Inflammatory macrophage treated with lipopolysaccharide for 4 hours (primary cell): Measurements from ENCODE around the gene KANK2.
"Not testable (repeated sequence)": the region's sequence is repeated elsewhere in the genome, so short reads cannot be mapped to it uniquely, and the experiment has no call there.

ENCODE experiments used
- DNase-seq: peaks from one replicate; pipeline ENCODE4 v3.0.0-alpha.2; 2020

KANK2 gene

DNA sequence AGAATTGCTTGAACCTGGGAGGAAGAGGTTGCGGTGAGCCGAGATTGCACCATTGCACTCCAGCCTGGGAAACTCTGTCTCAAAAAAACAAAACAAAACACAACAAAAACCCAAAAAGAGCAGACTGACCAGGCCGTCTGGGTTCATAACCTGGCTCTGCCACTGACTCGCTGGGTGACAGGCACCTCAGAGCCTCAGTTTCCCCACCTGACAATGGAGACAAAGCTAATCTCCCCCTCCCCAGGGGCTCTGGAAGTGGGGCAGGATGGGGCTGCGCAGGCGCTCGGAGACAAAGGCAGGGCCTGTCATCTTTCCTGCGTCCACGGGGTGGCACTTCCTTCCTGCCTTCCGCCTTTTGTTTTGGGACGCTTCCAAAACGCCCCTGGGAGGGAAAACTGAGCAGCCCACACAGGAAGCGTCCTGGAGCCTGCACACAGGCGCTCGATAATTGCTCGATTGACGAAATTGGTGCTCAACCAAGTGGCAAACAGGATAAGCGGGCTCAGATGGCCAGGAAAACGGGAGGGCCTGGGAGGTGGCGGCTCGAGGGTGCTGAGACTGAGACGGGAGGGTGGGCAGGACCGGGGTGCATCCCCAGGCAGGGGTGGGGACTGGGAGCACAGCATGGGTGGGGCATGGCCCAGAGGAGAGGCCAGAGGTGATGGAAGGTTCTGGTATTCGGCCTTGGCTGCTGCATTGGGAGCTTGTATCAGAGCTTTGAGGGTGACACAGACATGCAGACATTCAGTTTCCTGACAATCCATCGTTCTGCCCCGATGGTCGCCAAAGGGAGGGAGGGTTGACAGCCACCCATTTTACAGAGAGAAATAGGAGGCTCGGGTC is 59.6 kb downstream of the KANK2 start:
- DNase-seq, result peak; percentile 46

DNA sequence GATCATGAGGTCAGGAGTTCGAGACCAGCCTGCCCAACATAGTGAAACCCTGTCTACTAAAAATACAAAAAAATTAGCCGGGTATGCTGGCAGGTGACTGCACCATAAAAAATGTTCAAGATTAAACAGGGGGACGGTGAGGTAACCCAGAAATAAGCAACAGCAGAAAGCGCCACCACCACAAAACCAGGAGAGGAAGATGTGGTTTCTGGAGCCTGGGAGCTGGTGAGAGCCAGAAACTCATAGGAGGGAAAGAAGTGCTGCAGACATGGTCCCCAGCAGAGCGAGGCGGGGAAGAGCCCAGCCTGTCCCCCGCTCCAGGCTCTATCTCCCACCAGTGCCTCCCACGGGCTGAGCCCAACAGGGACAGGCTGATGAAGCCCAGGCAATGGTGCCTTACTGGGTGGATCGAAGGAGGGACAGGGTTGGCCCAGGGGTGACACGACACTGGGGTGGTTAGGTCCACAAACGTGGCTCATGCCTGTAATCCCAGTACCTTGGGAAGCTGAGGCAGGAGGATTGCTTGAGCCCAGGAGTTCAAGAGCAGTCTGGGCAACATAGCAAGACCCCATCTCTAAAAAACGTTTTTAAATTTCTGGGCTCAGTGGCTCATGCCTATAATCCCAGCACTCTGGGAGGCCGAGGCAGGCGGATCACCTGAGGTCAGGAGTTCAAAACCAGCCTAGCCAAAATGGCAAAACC is 60.8 kb downstream of the KANK2 start:
- DNase-seq, result no peak

DNA sequence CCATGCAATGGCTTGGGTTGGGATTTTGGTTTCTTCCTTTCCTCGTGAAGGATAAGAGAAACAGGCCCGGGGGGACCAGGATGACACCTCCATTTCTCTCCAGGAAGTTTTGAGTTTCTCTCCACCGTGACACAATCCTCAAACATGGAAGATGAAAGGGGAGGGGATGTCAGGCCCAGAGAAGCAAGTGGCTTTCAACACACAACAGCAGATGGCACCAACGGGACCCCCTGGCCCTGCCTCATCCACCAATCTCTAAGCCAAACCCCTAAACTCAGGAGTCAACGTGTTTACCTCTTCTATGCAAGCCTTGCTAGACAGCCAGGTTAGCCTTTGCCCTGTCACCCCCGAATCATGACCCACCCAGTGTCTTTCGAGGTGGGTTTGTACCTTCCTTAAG is 65.9 kb downstream of the KANK2 start:
- no peak for DNase-seq

DNA sequence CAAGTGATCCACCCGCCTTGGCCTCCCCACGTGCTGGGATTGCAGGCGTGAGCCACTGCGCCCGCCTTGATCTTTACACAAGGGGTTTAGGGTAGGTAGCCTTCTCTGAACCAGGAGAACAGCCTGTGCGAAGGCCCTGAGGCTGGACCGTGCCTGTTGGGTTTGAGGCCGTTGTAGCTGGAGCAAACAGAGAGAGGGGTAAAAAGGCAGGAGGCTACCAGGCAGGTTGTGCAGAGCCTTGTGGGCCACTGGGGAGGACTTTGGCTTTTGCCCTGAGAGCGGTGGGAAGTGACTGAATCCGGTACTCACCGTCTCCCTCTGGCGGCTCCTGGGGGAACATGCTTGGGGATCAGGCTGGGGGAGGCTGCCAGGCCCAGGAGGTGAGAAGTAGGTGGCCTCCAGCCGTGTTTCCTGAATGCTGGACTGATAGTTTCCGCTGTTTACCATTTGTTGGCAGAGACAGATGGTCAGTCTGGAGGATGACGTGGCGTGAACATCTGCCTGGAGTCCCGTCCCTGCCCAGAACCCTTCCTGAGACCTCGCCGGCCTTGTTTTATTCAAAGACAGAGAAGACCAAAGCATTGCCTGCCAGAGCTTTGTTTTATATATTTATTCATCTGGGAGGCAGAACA is 66.4 kb downstream of the KANK2 start:
- DNase-seq, result peak; percentile 60

DNA sequence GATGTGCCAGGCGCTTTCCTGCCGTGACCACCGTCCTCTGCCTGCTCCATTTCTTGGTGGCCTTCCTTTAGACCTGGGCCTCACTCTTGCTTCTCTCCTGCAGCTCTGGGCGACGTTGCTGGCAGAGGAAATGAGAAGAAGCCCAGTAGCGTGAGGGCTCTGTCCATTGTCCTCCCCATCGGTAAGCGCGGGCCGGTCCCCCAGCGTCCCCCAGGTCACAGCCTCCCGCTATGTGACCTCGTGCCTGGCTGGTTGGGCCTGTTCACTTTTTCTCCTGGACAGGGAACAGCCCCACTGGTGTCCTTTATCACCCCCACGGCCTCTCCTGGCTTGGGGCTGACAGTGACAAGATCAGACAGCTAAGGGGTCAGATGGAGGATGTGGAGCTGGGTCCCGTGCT is 69.4 kb downstream of the KANK2 start:
- no peak for DNase-seq

DNA sequence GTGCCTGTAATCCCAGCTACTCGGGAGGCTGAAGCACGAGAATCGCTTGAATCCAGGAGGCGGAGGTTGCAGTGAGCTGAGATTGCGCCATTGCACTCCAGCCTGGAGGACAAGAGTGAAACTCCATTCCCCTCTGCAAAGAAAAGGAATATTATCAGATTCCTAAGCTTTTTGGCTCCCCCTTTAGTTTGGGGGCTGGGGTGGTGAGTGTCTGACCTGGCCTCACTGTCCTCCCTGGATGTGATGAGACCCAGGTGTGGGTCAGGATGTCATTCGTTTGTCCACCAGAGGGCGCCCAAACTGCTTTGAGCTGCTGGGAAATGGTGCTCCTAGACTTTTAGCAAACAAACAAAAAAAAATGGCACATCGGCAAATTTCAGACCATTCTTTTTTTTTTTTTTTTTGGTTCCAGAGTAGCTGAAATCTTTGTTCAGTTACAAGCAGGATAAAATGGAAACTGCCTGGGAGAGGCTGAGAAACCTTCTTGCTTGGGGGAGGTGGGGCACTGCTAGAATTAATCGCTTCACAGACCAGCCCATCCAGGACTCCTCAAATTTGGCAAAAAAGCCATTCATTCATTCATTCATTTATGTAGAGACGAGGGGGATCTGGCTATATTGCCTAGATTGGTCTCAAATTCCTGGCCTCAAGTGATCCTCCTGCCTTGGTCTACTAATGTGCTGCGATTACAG is 71.2 kb downstream of the KANK2 start:
- peak; percentile 53 for DNase-seq

- not testable (repeated sequence) for DNase-seq
Observed at GRCh38 chr19:11124157-11124556, 73.2 kb downstream of the KANK2 start.

- DNase-seq, result no peak
Observed at GRCh38 chr19:11123114-11123513, 74.2 kb downstream of the KANK2 start.

DNA sequence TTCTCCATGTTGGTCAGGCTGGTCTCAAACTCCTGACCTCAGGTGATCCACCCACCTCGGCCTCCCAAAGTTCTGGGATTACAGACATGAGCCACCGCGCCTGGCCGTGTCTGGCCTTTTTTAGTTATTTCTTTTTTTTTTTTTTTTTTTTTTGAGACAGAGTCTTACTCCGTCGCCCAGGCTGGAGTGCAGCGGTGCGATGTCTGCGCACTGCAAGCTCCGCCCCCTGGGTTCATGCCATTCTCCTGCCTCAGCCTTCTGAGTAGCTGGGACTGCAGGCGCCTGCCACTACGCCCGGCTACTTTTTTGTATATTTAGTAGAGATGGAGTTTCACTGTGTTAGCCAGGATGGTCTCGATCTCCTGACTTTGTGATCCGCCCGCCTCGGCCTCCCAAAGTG is 75.4 kb downstream of the KANK2 start:
- DNase-seq, result not testable (repeated sequence)

DNA sequence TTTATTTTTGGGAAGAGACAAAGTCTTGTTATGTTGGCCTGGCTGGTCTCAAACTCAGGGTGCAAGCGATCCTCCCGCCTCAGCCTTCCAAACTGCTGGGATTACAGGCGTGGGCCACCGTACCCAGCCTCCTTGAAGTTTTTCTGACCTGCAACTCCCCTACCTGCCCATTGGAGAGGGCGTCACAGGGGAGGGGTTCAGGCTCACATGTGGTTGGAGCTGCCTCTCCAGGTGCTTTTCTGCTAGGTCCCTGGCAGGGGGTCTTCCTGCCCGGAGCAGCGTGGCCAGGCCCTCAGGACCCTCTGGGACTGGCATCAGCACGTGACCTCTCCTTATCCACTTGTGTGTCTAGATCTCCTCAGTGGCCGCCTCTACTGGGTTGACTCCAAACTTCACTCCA is 80.8 kb downstream of the KANK2 start:
- no peak for DNase-seq

DNA sequence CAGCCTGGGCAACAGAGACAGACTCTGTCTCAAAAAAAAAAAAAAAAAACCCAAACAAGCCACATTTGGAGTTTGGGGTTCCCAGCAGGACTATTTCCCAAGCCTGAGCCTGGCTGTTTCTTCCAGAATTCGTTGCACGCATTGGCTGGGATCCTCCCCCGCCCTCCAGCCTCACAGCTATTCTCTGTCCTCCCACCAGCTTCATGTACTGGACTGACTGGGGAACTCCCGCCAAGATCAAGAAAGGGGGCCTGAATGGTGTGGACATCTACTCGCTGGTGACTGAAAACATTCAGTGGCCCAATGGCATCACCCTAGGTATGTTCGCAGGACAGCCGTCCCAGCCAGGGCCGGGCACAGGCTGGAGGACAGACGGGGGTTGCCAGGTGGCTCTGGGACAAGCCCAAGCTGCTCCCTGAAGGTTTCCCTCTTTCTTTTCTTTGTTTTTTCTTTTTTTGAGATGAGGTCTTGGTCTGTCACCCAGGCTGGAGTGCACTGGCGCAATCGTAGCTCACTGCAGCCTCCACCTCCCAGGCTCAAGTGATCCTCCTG is 81.4 kb downstream of the KANK2 start:
- DNase-seq, result no peak

DNA sequence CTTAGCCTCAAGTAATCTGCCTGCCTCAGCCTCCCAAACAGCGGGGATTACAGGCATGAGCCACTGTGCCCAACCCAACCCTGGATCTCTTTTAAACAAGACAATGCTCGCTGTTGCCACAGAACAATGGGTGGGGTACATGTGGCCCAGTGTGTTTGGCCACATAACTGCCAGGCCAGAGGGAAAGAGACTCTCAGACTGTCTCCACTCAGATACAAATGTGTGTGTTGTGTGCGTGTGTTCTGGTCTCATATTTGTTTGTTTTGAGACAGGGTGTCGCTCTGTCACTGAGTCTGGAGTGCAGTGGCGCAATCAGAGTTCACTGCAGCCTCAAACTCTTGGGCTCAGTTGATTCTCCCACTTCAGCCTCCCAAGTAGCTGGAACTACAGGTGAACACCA is 82.3 kb downstream of the KANK2 start:
- no peak for DNase-seq
